GM23338 (cell line): ENCODE measurements around the gene RASGRF2. TPM values are rescaled to one million over a fixed set of nuclear protein-coding genes. Genes with fewer than 3 reads are reported as not detected.

Source experiments
- ATAC-seq: fragments of 200-7000 bp; cut with Tn5 transposase; 3 replicates; pipeline ENCODE4 v1.9.1; 2020
- DNase-seq: peaks from one replicate; pipeline ENCODE4 v3.0.0-alpha.2; 2015; ENCODE audit warnings: low spot score
- H2AFZ ChIP-seq: fragments of 200-600 bp; sonication (generic); 2 replicates; pipeline ENCODE4 v1.8.0; 2016; ENCODE audit warnings: antibody characterized with exemption, mild to moderate bottlenecking, moderate library complexity
- H3F3A ChIP-seq: fragments of 200-600 bp; sonication (generic); replicated peaks from 2 replicates; pipeline ENCODE4 v1.8.0; 2017; ENCODE audit warnings: antibody characterized with exemption, mixed run types, low read depth
- H3K27ac ChIP-seq: fragments of 200-600 bp; sonication (generic); 2 replicates; pipeline ENCODE4 v1.6.1; 2016; ENCODE audit warnings: low read depth
- H3K27me3 ChIP-seq: fragments of 200-600 bp; sonication (generic); 2 replicates; pipeline ENCODE4 v1.8.0; 2016; ENCODE audit warnings: mild to moderate bottlenecking, mixed run types, moderate library complexity; ENCODE audit not compliant: insufficient read depth
- H3K36me3 ChIP-seq: fragments of 200-600 bp; sonication (generic); 2 replicates; pipeline ENCODE4 v1.8.0; 2016; ENCODE audit warnings: mild to moderate bottlenecking; ENCODE audit not compliant: insufficient read depth
- H3K4me1 ChIP-seq: fragments of 200-600 bp; sonication (generic); 2 replicates; pipeline ENCODE4 v1.8.0; 2016; ENCODE audit warnings: mild to moderate bottlenecking, moderate library complexity; ENCODE audit not compliant: insufficient read depth
- H3K4me2 ChIP-seq: fragments of 200-600 bp; sonication (generic); 2 replicates; pipeline ENCODE4 v1.7.1; 2017; ENCODE audit warnings: mixed run types
- H3K4me3 ChIP-seq: fragments of 200-600 bp; sonication (generic); 2 replicates; pipeline ENCODE4 v1.6.1; 2016; ENCODE audit warnings: mixed run types
- H3K79me2 ChIP-seq: fragments of 200-600 bp; sonication (generic); replicated peaks from 2 replicates; pipeline ENCODE4 v1.8.0; 2017; ENCODE audit warnings: mild to moderate bottlenecking; ENCODE audit not compliant: insufficient read depth
- H3K9me2 ChIP-seq: fragments of 200-600 bp; sonication (generic); 2 replicates; pipeline ENCODE4 v1.8.0; 2017; ENCODE audit not compliant: insufficient read depth
- H4K20me1 ChIP-seq: fragments of 200-600 bp; sonication (generic); replicated peaks from 2 replicates; pipeline ENCODE4 v1.8.0; 2017; ENCODE audit warnings: mild to moderate bottlenecking; ENCODE audit not compliant: insufficient read depth
- H3K27ac Mint-ChIP-seq: 2 replicates; pipeline ENCODE4 v1.8.0; 2020; ENCODE audit warnings: inconsistent platforms, mild to moderate bottlenecking, moderate library complexity, mixed read lengths
- H3K27me3 Mint-ChIP-seq: 3 replicates; pipeline ENCODE4 v1.8.0; 2022; ENCODE audit warnings: low read depth, mild to moderate bottlenecking, moderate library complexity, mixed read lengths, inconsistent platforms; ENCODE audit not compliant: insufficient read depth, poor library complexity
- H3K36me3 Mint-ChIP-seq: 3 replicates; pipeline ENCODE4 v1.8.0; 2021; ENCODE audit warnings: low read depth, mild to moderate bottlenecking, inconsistent platforms, moderate library complexity, mixed read lengths
- H3K4me1 Mint-ChIP-seq: 3 replicates; pipeline ENCODE4 v1.8.0; 2020; ENCODE audit warnings: mild to moderate bottlenecking, inconsistent platforms, mixed read lengths
- H3K4me3 Mint-ChIP-seq: 3 replicates; pipeline ENCODE4 v1.8.0; 2021; ENCODE audit warnings: moderate library complexity, mild to moderate bottlenecking, inconsistent platforms, mixed read lengths
- H3K9me3 Mint-ChIP-seq: 3 replicates; pipeline ENCODE4 v1.8.0; 2020; ENCODE audit warnings: moderate library complexity, mild to moderate bottlenecking, inconsistent platforms, mixed read lengths
- CREB1 ChIP-seq: fragments of 250-450 bp; sonication (Bioruptor Pico); IDR thresholded peaks from 2 replicates; pipeline ENCODE4 v1.5.0; 2020; ENCODE audit warnings: low read depth, mild to moderate bottlenecking, moderate library complexity
- EZH2 ChIP-seq: fragments of 200-600 bp; sonication (generic); IDR thresholded peaks from one replicate; pipeline ENCODE4 v1.8.0; 2017; ENCODE audit warnings: antibody characterized with exemption, mild to moderate bottlenecking, low read depth; ENCODE audit not compliant: unreplicated experiment
- EZH2phosphoT487 ChIP-seq: fragments of 200-600 bp; sonication (generic); IDR thresholded peaks from one replicate; pipeline ENCODE4 v1.8.1; 2018; ENCODE audit warnings: antibody characterized with exemption; ENCODE audit not compliant: unreplicated experiment
- JUNB ChIP-seq: IDR thresholded peaks from one replicate; pipeline ENCODE4 v1.6.1; 2016; ENCODE audit warnings: antibody characterized with exemption; ENCODE audit not compliant: unreplicated experiment
- NANOG ChIP-seq: IDR thresholded peaks from 2 replicates; pipeline ENCODE4 v1.6.1; 2016; ENCODE audit warnings: antibody characterized with exemption, borderline replicate concordance
- POLR2AphosphoS5 ChIP-seq: IDR thresholded peaks from 2 replicates; pipeline ENCODE4 v1.6.1; 2016; ENCODE audit warnings: antibody characterized with exemption, low read depth
- STAT1 ChIP-seq: IDR thresholded peaks from one replicate; pipeline ENCODE4 v1.6.1; 2016; ENCODE audit warnings: antibody characterized with exemption; ENCODE audit not compliant: unreplicated experiment
- ZNF114 ChIP-seq: fragments of 250-450 bp; sonication (Bioruptor Pico); IDR thresholded peaks from 2 replicates; pipeline ENCODE4 v1.5.0; 2020; ENCODE audit warnings: mild to moderate bottlenecking, moderate library complexity
- ZNF331 ChIP-seq: fragments of 250-450 bp; sonication (Bioruptor Pico); IDR thresholded peaks from 2 replicates; pipeline ENCODE4 v1.5.0; 2020; ENCODE audit warnings: low read depth, mild to moderate bottlenecking, moderate library complexity
- polyA plus RNA-seq: library from polyadenylated mRNA; unstranded; fragments of >200 nt; fragmentation: Nextera tagmentation; extraction: Ambion mirVana; gene quantifications from 2 replicates; pipeline ENCODE4 v1.2.1, GENCODE V29; 2016
- total RNA-seq: library from RNA; depleted of rRNA; stranded (reverse); fragments of >200 nt; shearing (Covaris generic); gene quantifications from 2 replicates; pipeline ENCODE4 v1.2.3, GENCODE V29; 2014
- TF ChIP-seq, protein P1 (sequence below), 2 experiments: fragments of 200-600 bp in 1 of 2; sonication (generic) in 1 of 2; conservative IDR thresholded peaks; 2 replicates each; pipeline versions ENCODE4 v1.5.1 to v1.6.1; 2016 to 2017; ENCODE audit warnings: antibody characterized with exemption in 2 of 2, low read depth in 2 of 2, mild to moderate bottlenecking in 2 of 2, moderate library complexity in 1 of 2
- TF ChIP-seq, protein P2 (sequence below): IDR thresholded peaks from 2 replicates; pipeline ENCODE4 v1.6.1; 2016; ENCODE audit warnings: antibody characterized with exemption
- TF ChIP-seq, protein P3 (sequence below): IDR thresholded peaks from one replicate; pipeline ENCODE4 v1.6.1; 2018; ENCODE audit warnings: antibody characterized with exemption; ENCODE audit not compliant: unreplicated experiment

Gene RASGRF2
- total and polyA plus RNA-seq, 2 experiments from 2014 or later = 5.0 to 19.2 TPM

GRCh38 chr5:81010336-81011169 is 50.4 kb downstream of the RASGRF2 start (continued):
- TF ChIP-seq, protein P1, sequence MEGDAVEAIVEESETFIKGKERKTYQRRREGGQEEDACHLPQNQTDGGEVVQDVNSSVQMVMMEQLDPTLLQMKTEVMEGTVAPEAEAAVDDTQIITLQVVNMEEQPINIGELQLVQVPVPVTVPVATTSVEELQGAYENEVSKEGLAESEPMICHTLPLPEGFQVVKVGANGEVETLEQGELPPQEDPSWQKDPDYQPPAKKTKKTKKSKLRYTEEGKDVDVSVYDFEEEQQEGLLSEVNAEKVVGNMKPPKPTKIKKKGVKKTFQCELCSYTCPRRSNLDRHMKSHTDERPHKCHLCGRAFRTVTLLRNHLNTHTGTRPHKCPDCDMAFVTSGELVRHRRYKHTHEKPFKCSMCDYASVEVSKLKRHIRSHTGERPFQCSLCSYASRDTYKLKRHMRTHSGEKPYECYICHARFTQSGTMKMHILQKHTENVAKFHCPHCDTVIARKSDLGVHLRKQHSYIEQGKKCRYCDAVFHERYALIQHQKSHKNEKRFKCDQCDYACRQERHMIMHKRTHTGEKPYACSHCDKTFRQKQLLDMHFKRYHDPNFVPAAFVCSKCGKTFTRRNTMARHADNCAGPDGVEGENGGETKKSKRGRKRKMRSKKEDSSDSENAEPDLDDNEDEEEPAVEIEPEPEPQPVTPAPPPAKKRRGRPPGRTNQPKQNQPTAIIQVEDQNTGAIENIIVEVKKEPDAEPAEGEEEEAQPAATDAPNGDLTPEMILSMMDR (conservative IDR thresholded peaks at IDR 0.05; ENCODE audit: low read depth in 2 of 2) = no peak
- no peak for TF ChIP-seq EZH2

- H3K9me3 Mint-ChIP-seq = no peaks in the 10 kb centered on the region
- H3K9me2 ChIP-seq = 0 out of 2 replicates have a peak, but pooled peaks cover under 1% of the 10 kb centered on the region
- H3K79me2 ChIP-seq = peaks cover 3% of the 10 kb centered on the region; the same call in 1 of the 2 replicates
- H3K4me1 ChIP-seq = peaks cover 6% of the 10 kb centered on the region; the same call in 1 of the 2 replicates
- no peak overlapping the region for H3K4me3 Mint-ChIP-seq
- no peak for DNase-seq
- no peak overlapping the region for H3K4me2 ChIP-seq
- no peak overlapping the region for H3K27ac Mint-ChIP-seq
- H2AFZ ChIP-seq = no peak overlapping the region
- no peaks in the 10 kb centered on the region for H3K27me3 ChIP-seq
- no peaks in the 10 kb centered on the region for H4K20me1 ChIP-seq
- no peaks in the 10 kb centered on the region for H3F3A ChIP-seq
- H3K27ac ChIP-seq = no peak overlapping the region
- no peak for TF ChIP-seq JUNB
- no peak for TF ChIP-seq EZH2
- no peak for TF ChIP-seq ZNF331 (CRISPR knock-in tag)
- TF ChIP-seq STAT1 = no peak
- TF ChIP-seq, protein P2, sequence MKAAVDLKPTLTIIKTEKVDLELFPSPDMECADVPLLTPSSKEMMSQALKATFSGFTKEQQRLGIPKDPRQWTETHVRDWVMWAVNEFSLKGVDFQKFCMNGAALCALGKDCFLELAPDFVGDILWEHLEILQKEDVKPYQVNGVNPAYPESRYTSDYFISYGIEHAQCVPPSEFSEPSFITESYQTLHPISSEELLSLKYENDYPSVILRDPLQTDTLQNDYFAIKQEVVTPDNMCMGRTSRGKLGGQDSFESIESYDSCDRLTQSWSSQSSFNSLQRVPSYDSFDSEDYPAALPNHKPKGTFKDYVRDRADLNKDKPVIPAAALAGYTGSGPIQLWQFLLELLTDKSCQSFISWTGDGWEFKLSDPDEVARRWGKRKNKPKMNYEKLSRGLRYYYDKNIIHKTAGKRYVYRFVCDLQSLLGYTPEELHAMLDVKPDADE = no peak
- TF ChIP-seq ZNF114 (CRISPR knock-in tag) = no peak
- TF ChIP-seq POLR2AphosphoS5 = no peak
- H3K27me3 Mint-ChIP-seq = peaks cover 2% of the 10 kb centered on the region
- H3K4me1 Mint-ChIP-seq = peaks cover 11% of the 10 kb centered on the region; the same call in 2 of the 3 replicates
- no peak for ATAC-seq
- no peak overlapping the region for H3K4me3 ChIP-seq
- no peaks in the 10 kb centered on the region for H3K36me3 Mint-ChIP-seq
- no peaks in the 10 kb centered on the region for H3K36me3 ChIP-seq
These were observed 54.2 kb downstream of the RASGRF2 start for GRCh38 chr5:81014348-81014747.

- no peak for DNase-seq
- H3K4me1 ChIP-seq = peaks cover 6% of the 10 kb centered on the region; the same call in 1 of the 2 replicates
- Mint-ChIP-seq H3K4me3 (no peak overlapping the region), H3K27ac (no peak overlapping the region), H3K36me3 (no peaks in the 10 kb centered on the region), H3K4me1 (peaks cover 11% of the 10 kb centered on the region; the same call in 2 of the 3 replicates), H3K9me3 (no peaks in the 10 kb centered on the region), H3K27me3 (peaks cover 2% of the 10 kb centered on the region)
- H3K27ac ChIP-seq = no peak overlapping the region
- no peak for ATAC-seq
- H3K79me2 ChIP-seq = peaks cover 10% of the 10 kb centered on the region
- H3K9me2 ChIP-seq = no peaks in the 10 kb centered on the region
- H2AFZ ChIP-seq = no peak overlapping the region
- no peaks in the 10 kb centered on the region for H4K20me1 ChIP-seq
- H3K27me3 ChIP-seq = no peaks in the 10 kb centered on the region
- H3K36me3 ChIP-seq = no peaks in the 10 kb centered on the region
- no peak overlapping the region for H3K4me3 ChIP-seq
- H3F3A ChIP-seq = no peaks in the 10 kb centered on the region
- H3K4me2 ChIP-seq = no peak overlapping the region
- TF ChIP-seq EZH2phosphoT487 (no peak), JUNB (no peak), STAT1 (no peak), CREB1 (no peak), NANOG (no peak), EZH2 (no peak)
- TF ChIP-seq, protein P3, sequence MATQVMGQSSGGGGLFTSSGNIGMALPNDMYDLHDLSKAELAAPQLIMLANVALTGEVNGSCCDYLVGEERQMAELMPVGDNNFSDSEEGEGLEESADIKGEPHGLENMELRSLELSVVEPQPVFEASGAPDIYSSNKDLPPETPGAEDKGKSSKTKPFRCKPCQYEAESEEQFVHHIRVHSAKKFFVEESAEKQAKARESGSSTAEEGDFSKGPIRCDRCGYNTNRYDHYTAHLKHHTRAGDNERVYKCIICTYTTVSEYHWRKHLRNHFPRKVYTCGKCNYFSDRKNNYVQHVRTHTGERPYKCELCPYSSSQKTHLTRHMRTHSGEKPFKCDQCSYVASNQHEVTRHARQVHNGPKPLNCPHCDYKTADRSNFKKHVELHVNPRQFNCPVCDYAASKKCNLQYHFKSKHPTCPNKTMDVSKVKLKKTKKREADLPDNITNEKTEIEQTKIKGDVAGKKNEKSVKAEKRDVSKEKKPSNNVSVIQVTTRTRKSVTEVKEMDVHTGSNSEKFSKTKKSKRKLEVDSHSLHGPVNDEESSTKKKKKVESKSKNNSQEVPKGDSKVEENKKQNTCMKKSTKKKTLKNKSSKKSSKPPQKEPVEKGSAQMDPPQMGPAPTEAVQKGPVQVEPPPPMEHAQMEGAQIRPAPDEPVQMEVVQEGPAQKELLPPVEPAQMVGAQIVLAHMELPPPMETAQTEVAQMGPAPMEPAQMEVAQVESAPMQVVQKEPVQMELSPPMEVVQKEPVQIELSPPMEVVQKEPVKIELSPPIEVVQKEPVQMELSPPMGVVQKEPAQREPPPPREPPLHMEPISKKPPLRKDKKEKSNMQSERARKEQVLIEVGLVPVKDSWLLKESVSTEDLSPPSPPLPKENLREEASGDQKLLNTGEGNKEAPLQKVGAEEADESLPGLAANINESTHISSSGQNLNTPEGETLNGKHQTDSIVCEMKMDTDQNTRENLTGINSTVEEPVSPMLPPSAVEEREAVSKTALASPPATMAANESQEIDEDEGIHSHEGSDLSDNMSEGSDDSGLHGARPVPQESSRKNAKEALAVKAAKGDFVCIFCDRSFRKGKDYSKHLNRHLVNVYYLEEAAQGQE = no peak
- TF ChIP-seq, protein P1 (conservative IDR thresholded peaks at IDR 0.05; ENCODE audit: low read depth in 2 of 2) = no peak
These were observed 56.0 kb downstream of the RASGRF2 start for GRCh38 chr5:81016116-81016515.
